Naive thymus-derived CD4-positive, alpha-beta T cell (primary cell): Measurements from ENCODE around the gene ZC3H18. TPM values are rescaled to one million over a fixed set of nuclear protein-coding genes. Genes with fewer than 3 reads are reported as not detected.
A peak's percentile ranks its signal among the peaks of the same experiment; 100 is the strongest.

ENCODE experiments used
- ATAC-seq: fragments of 150-1000 bp; cut with Tn5 transposase; 2 replicates; pipeline ENCODE4 v1.10.0; 2021; ENCODE audit warnings: mild to moderate bottlenecking, moderate library complexity
- CTCF ChIA-PET: fragments of 350-600 bp; sonication (Branson Sonifier 250); formaldehyde crosslinking; loops from one replicate; lab custom pipeline; 2021; ENCODE audit warnings: antibody characterized with exemption; lab: Charles Lee
- POLR2A ChIA-PET: fragments of 350-600 bp; sonication (Branson Sonifier 250); formaldehyde crosslinking; loops from one replicate; lab custom pipeline; 2021; ENCODE audit warnings: antibody characterized with exemption, inconsistent platforms; lab: Charles Lee
- DNase-seq, 9 donors: peaks; one replicate each; pipeline versions ENCODE4 v3.0.0 to v3.0.0-alpha.2; 2020 to 2022; ENCODE audit warnings: mixed read lengths in 1 of 9
- H3K27ac ChIP-seq: one replicate; pipeline ENCODE4 v1.7.0; 2013; ENCODE audit warnings: mild to moderate bottlenecking, low read depth, low read length, moderate library complexity
- H3K27me3 ChIP-seq, 2 donors: one replicate each; pipeline ENCODE4 v1.7.0; 2013; ENCODE audit warnings: low read length in 2 of 2, mild to moderate bottlenecking in 2 of 2, moderate library complexity in 2 of 2; ENCODE audit not compliant: control insufficient read depth in 2 of 2, insufficient read depth in 2 of 2
- H3K36me3 ChIP-seq, 3 experiments: 1 replicate in 2 of 3; 2 replicates in 1 of 3; pipeline ENCODE4 v1.7.0; 2013; ENCODE audit warnings: low read length in 3 of 3, mild to moderate bottlenecking in 3 of 3, moderate library complexity in 1 of 3; ENCODE audit not compliant: insufficient read depth in 3 of 3, control insufficient read depth in 2 of 3
- H3K4me1 ChIP-seq, 2 donors: one replicate each; pipeline ENCODE4 v1.7.0; 2013; ENCODE audit warnings: low read length in 2 of 2, mild to moderate bottlenecking in 2 of 2, moderate library complexity in 1 of 2; ENCODE audit not compliant: control insufficient read depth in 2 of 2, insufficient read depth in 2 of 2
- H3K4me3 ChIP-seq: 2 replicates; pipeline ENCODE4 v1.7.0; 2013; ENCODE audit warnings: mild to moderate bottlenecking, low read length
- H3K9me3 ChIP-seq, 3 experiments: 1 replicate in 2 of 3; 2 replicates in 1 of 3; pipeline ENCODE4 v1.7.0; 2013; ENCODE audit warnings: low read length in 3 of 3; ENCODE audit not compliant: control insufficient read depth in 2 of 3
- H3K27ac Mint-ChIP-seq, 9 donors: one replicate each; pipeline ENCODE4 v1.8.0; 2020 to 2022; ENCODE audit warnings: mixed read lengths in 9 of 9, mild to moderate bottlenecking in 8 of 9, moderate library complexity in 5 of 9, inconsistent platforms in 2 of 9
- H3K27me3 Mint-ChIP-seq, 5 donors: one replicate each; pipeline ENCODE4 v1.8.0; 2021 to 2022; ENCODE audit warnings: mixed read lengths in 5 of 5, mild to moderate bottlenecking in 1 of 5
- H3K36me3 Mint-ChIP-seq, 5 donors: one replicate each; pipeline ENCODE4 v1.8.0; 2020 to 2022; ENCODE audit warnings: mixed read lengths in 5 of 5, mild to moderate bottlenecking in 3 of 5, inconsistent platforms in 1 of 5
- H3K4me1 Mint-ChIP-seq, 7 donors: one replicate each; pipeline ENCODE4 v1.8.0; 2020 to 2022; ENCODE audit warnings: mixed read lengths in 7 of 7, mild to moderate bottlenecking in 3 of 7, inconsistent platforms in 1 of 7
- H3K4me3 Mint-ChIP-seq, 10 donors: one replicate each; pipeline ENCODE4 v1.8.0; 2020 to 2022; ENCODE audit warnings: mild to moderate bottlenecking in 10 of 10, mixed read lengths in 10 of 10, moderate library complexity in 6 of 10, inconsistent platforms in 2 of 10
- H3K9me3 Mint-ChIP-seq, 11 donors: one replicate each; pipeline ENCODE4 v1.8.0; 2020 to 2022; ENCODE audit warnings: mixed read lengths in 11 of 11, mild to moderate bottlenecking in 4 of 11, inconsistent platforms in 1 of 11, moderate library complexity in 1 of 11
- intact Hi-C, 2 donors: fragments of 100-400 bp; cut with micrococcal nuclease; formaldehyde crosslinking; loops; one replicate each; pipeline ENCODE4 v1.15.1; 2023
- polyA plus RNA-seq, 2 donors: library from polyadenylated mRNA; unstranded; fragments of 300-500 nt; fragmentation: Illumina TruSeq; gene quantifications; one replicate each; pipeline ENCODE4 v1.2.3, GENCODE V29; 2021
- total RNA-seq, 6 experiments: library from RNA in 5 of 6; stranded (reverse) in 5 of 6; gene quantifications; 1 replicate in 5 of 6; 2 replicates in 1 of 6; pipeline ENCODE4 v1.2.3 and lab custom pipeline; 2021 to 2026

The ZC3H18 gene
- total and polyA plus RNA-seq, 7 experiments from 2014 or later, result 11.0 to 97.8 (median 78.2) TPM

DNA sequence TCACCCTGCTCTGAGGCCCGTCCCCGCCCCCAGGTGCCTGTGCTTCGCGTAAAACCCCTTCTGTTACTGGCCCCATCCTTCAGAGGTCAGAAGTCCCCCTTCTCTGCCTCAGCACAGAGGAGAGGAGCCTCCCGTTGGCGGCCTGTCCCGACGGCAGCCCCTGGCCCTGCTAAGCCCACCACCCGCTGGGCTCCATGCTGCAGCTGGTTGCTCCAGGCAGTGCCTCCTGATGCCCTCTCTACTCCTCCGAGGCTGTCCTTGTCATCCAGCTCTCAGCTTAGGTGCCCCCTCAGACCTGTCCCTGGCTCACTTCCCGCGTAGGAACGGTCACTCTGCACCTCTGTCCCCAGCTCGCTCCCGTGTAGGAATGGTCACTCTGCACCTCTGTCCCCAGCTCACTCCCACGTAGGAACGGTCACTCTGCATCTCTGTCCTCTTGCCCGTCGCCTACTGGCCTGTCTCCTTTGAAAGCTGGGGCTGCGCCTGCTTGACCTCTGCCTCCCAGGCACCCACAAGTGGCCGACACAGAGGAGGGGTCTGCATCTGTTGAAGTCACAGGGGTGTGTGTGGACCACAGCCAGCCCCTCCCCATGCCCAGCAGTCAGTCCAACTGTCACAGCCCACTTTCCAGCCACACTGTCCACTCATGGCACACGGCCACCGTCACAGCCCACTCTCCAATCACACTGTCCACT is 31.7 kb upstream of the ZC3H18 start:
- Mint-ChIP-seq H3K9me3 (peaks cover 3 to 12% (median 6%) of the 10 kb centered on the region in 11 donors), H3K4me1 (peaks cover 9 to 16% (median 13%) of the 10 kb centered on the region in 7 donors), H3K27me3 (peaks cover 0 to 15% (median 6%) of the 10 kb centered on the region in 5 donors), H3K36me3 (peaks cover 3 to 5% (median 4%) of the 10 kb centered on the region in 5 donors), H3K4me3 (no peak overlapping the region), H3K27ac (peak overlapping the region in 1 of 9 donors; percentile 50)
- Histone ChIP-seq H3K4me1 (peaks cover 0 to 9% of the 10 kb centered on the region in 2 donors), H3K4me3 (no peak overlapping the region), H3K9me3 (peaks cover 0 to 11% (median 0%) of the 10 kb centered on the region in 3 experiments), H3K36me3 (no peaks in the 10 kb centered on the region), H3K27ac (no peak overlapping the region), H3K27me3 (no peaks in the 10 kb centered on the region)
- intact Hi-C loops, result loop anchor here (10.0 kb wide), 1 partner anchor 584 kb away; the partner anchor contains the start of gene BANP (in 2 of the 2)
- ATAC-seq, result no peak
- POLR2A ChIA-PET, result interaction anchor here (0.6 kb wide), 1 partner anchor 29 kb away, joined by 4 read pairs; no protein-coding TSS in a partner anchor
- CTCF ChIA-PET, result no interaction called here
- no peak for DNase-seq

DNA sequence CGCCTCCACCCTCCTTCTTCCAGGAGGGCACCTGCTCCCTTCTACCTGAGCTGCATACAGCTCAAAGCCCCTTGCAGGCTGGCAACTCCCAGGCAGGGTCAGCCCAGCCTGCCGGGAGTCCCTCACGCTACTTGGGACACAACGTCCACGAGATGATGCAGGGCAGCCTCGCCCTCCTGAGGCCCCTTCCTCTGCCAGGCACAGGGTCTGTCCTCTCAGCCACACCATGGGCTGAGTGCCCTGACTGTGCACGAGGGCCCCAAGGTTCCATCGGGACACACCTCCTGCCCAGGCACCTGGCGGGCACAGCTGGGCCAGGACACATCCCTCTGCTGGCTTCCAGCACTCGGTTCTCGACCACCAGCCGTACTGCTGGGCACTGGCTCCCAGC is 30.9 kb upstream of the ZC3H18 start:
- Mint-ChIP-seq H3K27ac (no peak overlapping the region), H3K27me3 (peaks cover 0 to 15% (median 7%) of the 10 kb centered on the region in 5 donors), H3K4me1 (peaks cover 9 to 16% (median 13%) of the 10 kb centered on the region in 7 donors), H3K9me3 (peaks cover 5 to 19% (median 9%) of the 10 kb centered on the region in 11 donors), H3K4me3 (no peak overlapping the region), H3K36me3 (peaks cover 6 to 8% (median 7%) of the 10 kb centered on the region in 5 donors)
- Histone ChIP-seq H3K27ac (no peak overlapping the region), H3K9me3 (peaks cover 0 to 18% (median 0%) of the 10 kb centered on the region in 3 experiments), H3K36me3 (no peaks in the 10 kb centered on the region), H3K4me3 (no peak overlapping the region), H3K4me1 (peaks cover 0 to 9% of the 10 kb centered on the region in 2 donors), H3K27me3 (no peaks in the 10 kb centered on the region)
- intact Hi-C loops, result loop anchor here (10.0 kb wide), 1 partner anchor 584 kb away; the partner anchor contains the start of gene BANP (in 2 of the 2)
- ATAC-seq (no peak), DNase-seq (no peak)
- ChIA-PET POLR2A (no interaction called here), CTCF (interaction anchor here (1.3 kb wide), 1 partner anchor 22 kb away, joined by 3 read pairs; no protein-coding TSS in a partner anchor)

DNA sequence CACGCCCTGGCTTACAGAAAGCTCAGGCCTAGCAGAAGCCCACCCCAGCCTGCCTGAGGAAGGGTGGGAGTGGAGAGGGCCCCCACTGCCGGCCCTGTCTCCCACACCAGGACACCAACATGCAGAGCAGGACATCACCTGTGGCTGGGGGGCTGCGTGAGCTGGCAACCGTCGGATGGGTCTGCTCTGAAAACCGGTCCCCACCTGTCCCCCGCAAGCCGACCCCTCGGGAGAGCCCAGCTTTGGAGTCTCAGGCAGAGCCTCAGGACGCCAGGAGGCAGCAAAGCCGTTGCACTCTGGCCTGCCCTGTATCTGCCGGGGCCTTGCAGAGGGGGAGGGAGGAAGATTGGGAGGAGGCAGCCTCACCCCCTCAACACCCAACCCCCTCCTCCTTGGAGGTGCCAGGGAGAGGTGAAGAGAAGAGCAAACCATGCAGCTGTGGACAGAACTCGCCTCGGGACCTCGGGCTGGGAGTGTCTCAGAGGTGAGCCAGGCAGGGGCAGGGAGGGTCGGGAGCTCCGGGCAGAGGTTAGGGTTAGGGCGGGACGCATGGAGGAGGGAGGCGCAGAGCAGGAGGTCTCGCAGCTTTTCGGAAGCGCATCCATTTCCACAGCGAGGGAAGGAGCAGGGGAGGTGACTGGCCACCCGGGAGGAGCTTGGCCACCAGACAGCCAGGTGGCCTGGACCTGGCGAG is 30.4 kb upstream of the ZC3H18 start:
- H3K27me3 ChIP-seq, result no peaks in the 10 kb centered on the region
- Mint-ChIP-seq H3K4me1 (peaks cover 9 to 14% (median 11%) of the 10 kb centered on the region in 7 donors), H3K4me3 (no peak overlapping the region), H3K9me3 (peaks cover 5 to 21% (median 9%) of the 10 kb centered on the region in 11 donors), H3K27me3 (peaks cover 0 to 15% (median 7%) of the 10 kb centered on the region in 5 donors), H3K27ac (no peak overlapping the region), H3K36me3 (peaks cover 6 to 8% (median 7%) of the 10 kb centered on the region in 5 donors)
- intact Hi-C loops, result loop anchor here (10.0 kb wide), 1 partner anchor 585 kb away; the partner anchor contains the start of gene BANP (in 2 of the 2)
- peaks cover 0 to 8% of the 10 kb centered on the region in 2 donors for H3K4me1 ChIP-seq
- no peak for DNase-seq
- ChIA-PET POLR2A (no interaction called here), CTCF (interaction anchor here (1.3 kb wide), 1 partner anchor 21 kb away, joined by 3 read pairs; no protein-coding TSS in a partner anchor)
- no peak overlapping the region for H3K27ac ChIP-seq
- ATAC-seq, result peak; percentile 22
- no peaks in the 10 kb centered on the region for H3K36me3 ChIP-seq
- H3K4me3 ChIP-seq, result no peak overlapping the region
- peaks cover 0 to 20% (median 0%) of the 10 kb centered on the region in 3 experiments for H3K9me3 ChIP-seq

DNA sequence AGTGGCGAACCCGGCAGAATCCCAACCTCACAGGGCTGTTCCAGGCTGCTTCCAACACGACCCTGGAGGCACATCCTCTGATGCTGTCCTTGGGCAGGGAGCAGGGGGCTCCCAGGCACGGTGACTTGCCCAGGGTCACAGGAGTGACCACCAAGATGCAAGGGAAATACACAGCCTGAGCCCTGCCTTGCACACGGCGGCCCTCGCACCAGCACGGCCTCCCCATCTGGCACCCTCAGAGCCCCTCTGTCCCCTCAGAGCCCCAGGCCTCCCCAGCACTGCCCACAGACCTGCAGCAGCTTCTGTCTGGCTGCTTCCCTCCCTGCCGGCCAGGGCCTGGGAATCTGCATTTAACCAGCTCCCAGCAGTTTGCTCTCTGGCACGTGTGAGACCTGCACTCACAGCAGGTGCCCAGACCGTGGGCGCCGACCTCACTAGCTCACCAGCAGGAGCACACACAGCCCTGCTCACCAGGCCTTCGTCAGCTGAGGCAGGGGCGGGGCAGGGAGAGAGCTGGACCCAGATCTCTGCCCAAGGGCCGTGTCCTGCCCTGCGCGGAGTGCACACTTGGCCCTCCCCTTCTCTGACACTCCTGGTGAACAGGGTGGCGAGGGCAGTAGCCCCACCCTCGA is 29.7 kb upstream of the ZC3H18 start:
- H3K4me3 ChIP-seq, result no peak overlapping the region
- H3K4me1 ChIP-seq, result peaks cover 0 to 2% of the 10 kb centered on the region in 2 donors
- no peaks in the 10 kb centered on the region for H3K36me3 ChIP-seq
- no peak for DNase-seq
- H3K9me3 ChIP-seq, result peaks cover 0 to 20% (median 0%) of the 10 kb centered on the region in 3 experiments
- H3K27ac ChIP-seq, result no peak overlapping the region
- intact Hi-C loops, result no loop called here
- Mint-ChIP-seq H3K36me3 (peaks cover 6 to 8% (median 7%) of the 10 kb centered on the region in 5 donors), H3K4me3 (no peak overlapping the region), H3K27me3 (peaks cover 0 to 19% (median 9%) of the 10 kb centered on the region in 5 donors), H3K4me1 (peaks cover 5 to 10% (median 7%) of the 10 kb centered on the region in 7 donors), H3K27ac (no peak overlapping the region), H3K9me3 (peaks cover 5 to 21% (median 9%) of the 10 kb centered on the region in 11 donors)
- ATAC-seq, result no peak
- H3K27me3 ChIP-seq, result no peaks in the 10 kb centered on the region
- ChIA-PET POLR2A (no interaction called here), CTCF (interaction anchor here (1.3 kb wide), 1 partner anchor 21 kb away, joined by 3 read pairs; no protein-coding TSS in a partner anchor)

DNA sequence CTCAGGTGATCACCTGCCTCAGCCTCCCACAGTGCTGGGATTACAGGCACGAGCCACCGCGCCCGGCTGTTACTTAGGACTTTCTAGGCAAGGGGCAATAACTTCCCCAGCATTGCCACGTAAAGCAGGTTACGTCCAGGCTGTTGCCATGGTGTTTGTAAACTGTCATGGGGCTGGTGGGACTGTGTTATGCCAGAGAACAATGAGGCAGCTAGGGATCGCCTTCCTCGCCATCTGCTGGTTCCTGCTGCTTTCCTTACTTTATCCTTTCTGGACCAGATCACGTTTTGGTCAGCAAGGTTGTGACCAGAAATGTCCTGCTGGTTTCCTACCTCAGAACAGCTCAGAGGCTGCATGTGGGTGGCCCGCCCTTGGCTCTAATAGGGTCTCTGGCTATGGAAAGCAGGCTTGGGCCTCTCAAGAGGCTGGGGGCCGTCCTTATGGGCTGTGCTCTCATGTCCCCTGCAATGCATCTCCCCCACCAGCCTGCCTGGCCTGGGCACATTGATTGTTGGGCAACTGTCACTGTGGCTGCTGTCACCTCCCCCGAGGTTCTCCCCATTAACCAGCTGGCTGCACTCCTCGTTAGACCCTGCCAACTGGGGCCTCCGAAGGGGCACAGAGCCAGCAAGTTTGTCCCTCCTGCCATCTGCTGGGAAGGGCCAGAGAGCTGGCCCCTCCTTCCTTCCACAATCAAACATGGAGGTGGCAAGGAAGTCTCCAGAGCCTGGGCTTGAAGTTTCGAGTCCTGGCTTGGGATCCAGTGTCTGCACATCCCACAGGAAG is 28.2 kb upstream of the ZC3H18 start:
- intact Hi-C loops, result no loop called here
- Mint-ChIP-seq H3K4me3 (peak overlapping the region in 1 of 10 donors; percentile 51), H3K27ac (peak overlapping the region in 1 of 9 donors; percentile 56), H3K9me3 (peaks cover 5 to 21% (median 9%) of the 10 kb centered on the region in 11 donors), H3K4me1 (peaks cover 0 to 7% (median 0%) of the 10 kb centered on the region in 7 donors), H3K27me3 (peaks cover 0 to 31% (median 15%) of the 10 kb centered on the region in 5 donors), H3K36me3 (peaks cover 6 to 7% (median 6%) of the 10 kb centered on the region in 5 donors)
- ATAC-seq, result no peak
- no peak for DNase-seq
- no peaks in the 10 kb centered on the region for H3K36me3 ChIP-seq
- POLR2A ChIA-PET, result no interaction called here
- H3K27ac ChIP-seq, result no peak overlapping the region
- H3K27me3 ChIP-seq, result no peaks in the 10 kb centered on the region
- H3K4me3 ChIP-seq, result no peak overlapping the region
- CTCF ChIA-PET, result no interaction called here
- H3K4me1 ChIP-seq, result no peaks in the 10 kb centered on the region
- H3K9me3 ChIP-seq, result peaks cover 0 to 20% (median 0%) of the 10 kb centered on the region in 3 experiments
